ENCODE data around the gene CASR. TPM values are rescaled to one million over a fixed set of nuclear protein-coding genes. Genes with fewer than 3 reads are reported as not detected.

CASR gene
- polyA plus RNA-seq, 1 donor, result not detected

DNA sequence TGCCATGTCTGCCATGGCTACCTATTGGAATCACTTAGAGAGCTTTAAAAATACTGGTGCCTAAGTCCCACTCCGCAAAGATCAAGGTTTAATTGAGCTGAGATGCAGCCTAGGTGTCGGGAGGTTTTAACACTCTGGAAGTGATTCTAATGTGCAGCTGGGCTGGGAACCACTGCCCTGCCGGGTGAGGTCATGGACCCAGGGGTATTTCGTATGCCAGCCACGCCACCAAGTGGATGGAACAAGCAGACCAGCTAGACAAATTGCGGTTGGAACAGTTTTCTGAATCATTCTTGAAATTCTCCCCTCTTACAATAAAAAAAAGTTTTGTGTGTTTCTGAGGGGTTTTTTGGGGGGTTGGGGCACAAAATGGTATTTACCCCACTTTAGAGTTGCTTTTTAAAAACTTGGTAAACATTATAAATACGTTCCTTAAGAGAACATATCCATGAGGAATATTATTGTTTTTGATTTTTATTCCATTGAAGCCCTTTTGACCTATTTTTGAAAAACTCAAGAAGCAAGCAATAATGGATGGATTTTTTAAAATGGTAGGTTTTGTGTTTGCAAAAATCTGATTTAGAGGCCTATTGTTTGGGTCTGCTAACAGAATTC, 75.4 kb downstream of the CASR start:
- peak; percentile 17 for DNase-seq (ENCODE audit: low read depth)

DNA sequence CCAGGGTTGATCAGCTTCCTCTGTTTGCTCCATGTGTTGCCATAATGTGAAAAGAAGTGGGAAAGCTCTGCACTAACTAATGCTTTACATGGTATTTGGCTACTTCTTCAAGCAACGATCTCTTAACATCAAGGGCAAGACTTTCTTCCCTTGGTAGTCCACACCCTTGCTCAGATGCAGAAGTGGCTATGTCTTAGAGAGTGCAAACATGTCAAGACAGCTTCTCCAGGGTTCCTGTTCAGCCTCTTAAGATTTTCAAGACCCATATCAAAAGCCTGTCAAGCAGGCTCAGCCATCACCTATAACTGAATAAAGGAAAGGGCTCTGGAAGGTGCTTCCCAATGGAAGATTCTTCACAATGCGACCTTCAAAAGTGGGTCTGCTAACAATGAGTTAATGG, 76.7 kb downstream of the CASR start:
- DNase-seq (ENCODE audit: low read depth), result no peak

DNA sequence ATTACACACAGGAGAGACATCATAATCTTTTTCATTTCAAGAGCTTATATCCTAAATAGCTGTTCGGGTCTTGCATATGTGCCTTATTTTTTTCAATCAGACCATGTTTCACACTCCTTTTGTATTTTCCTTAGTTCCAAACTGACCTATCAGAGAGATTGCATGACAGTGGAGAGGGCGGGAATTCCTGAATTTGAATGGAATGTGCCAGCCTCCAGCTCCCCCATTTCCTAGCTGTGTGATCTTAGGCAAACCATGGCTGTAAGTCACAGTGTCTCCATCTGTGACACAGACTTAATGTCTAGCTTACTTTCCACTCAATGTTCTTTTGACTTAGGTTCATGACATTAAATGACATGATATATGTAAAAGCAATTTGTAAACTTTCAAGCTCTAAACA, 79.6 kb downstream of the CASR start:
- no peak for DNase-seq (ENCODE audit: low read depth)

DNA sequence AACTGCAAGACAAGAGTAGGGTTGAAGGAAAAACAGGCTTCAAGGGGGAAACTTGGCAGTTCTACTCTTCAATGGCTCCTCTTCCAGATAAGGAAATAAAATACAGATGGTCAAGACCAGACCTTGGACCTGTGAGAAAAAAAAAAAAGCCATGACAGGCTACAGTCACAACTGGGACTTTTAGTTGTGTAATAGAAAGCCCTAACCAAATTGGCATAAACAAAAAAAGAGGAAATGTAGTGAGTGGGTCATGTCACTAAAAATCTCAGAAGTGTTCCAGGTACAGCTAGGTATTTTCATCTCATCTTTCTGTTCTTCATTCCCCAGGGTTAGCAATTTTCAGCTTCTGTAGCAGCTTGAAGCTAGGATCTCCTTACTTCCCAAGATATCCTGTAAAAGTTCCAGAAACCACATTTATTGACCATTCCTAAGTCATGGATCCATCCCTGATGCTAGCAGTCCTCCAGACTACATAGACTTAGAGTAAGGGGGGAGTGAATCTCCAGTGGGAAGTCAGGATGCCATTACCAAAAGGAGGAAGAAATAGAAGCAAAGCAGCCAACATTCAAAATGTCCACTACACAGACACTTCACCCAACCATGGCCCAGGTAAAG, 80.6 kb downstream of the CASR start:
- no peak for DNase-seq (ENCODE audit: low read depth)

DNA sequence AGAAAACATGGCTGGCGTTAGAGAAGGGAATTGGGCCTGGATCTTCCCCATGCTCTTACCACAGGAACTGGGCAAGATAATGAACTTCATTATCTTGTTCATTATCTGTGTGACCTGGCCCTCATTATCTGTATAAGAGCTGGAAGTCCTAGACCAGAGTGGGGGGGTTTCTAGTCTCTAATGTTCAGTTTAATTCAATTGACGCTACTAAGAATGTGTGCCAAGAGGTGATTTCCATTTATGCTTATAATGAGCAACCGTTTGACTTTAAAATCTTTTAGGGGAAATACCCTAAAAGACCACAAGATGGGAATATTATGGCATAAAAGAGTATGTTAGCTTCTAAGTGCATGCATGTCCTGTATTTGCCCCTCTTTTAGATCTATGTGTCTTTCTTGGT, 82.5 kb downstream of the CASR start:
- DNase-seq (ENCODE audit: low read depth), result no peak

DNA sequence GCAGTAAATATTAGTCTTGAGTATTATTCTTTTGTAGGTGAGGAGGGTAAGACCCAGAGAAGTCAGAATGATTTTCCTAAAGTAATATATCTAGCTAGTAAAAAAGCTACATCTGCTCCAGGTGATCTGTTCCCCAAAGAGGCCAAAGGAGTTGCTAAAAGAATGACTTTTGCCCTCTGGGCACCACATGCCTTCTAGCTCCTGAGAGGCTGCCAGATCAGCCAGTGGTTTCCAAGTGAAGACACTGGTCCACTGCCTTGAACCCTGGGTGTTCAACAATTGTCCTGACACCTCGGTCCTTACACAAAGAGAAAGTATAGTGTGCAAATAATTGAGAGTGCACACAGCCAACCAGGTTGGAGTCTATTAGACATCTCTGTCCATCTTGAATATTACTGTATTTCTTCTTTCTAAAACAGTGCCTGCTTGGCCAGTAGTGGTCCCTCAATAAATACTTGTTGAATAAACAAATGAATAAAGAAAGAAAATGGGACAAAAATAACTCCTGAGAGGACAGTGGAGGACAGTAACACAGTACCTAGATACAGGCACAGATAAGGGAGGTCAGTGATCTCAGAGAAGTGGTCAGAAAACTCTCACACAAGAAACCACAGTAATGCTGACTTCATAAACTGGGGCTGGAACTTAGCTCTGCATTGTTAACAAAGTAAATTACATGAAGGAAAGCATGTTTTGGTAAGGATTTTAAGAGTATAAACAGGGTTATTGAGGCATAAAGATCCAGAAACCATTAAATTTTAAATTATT, 85.0 kb downstream of the CASR start:
- no peak for DNase-seq (ENCODE audit: low read depth)

DNA sequence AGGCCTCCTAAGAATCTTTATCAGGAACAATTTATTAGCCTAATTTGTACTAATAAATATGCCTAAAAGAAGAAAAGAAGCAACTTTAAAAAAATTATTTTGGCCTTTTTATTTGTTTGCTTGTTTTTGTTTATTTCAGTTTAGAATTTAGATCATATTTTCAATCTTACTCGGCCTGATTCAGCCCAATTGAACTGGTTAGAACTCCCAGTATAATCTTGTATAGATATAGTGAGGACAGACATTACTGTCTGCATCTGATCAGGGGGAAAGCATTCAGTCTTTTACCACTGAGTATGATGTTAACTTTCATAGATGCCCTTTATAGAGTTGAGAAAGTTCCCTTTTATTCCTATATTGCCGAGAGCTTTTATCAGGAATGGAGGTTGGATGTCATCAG, 85.6 kb downstream of the CASR start:
- DNase-seq (ENCODE audit: low read depth), result no peak

DNA sequence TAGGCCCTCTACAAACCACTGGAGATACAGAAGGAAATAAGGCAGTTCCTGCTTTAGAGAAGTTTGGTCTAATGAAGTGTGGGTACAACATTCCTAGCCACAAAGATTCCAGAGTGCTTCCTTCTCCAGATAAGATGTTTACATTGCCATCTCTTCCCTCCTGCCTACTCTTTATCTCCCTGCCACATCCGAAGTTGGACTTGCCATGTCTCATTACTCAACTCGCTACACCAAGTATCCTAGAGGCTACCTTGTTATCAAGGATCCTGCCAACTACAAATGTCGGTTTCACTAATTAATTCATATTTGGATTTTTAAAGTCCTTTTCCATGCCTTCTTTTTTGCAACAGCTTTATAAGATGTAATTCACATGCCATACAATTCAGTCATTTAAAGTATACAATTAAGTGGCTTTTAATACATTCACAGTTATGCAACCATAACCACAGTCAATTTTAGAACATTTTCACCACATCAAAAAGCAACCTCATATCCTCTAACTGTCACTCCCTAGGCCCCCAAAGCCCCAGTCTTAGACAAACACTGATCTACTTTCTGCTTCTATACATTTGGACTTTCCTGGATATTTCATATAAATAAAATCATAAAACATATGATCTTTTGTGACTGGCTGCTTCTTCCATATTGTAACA, 87.9 kb downstream of the CASR start:
- DNase-seq (ENCODE audit: low read depth), result no peak

DNA sequence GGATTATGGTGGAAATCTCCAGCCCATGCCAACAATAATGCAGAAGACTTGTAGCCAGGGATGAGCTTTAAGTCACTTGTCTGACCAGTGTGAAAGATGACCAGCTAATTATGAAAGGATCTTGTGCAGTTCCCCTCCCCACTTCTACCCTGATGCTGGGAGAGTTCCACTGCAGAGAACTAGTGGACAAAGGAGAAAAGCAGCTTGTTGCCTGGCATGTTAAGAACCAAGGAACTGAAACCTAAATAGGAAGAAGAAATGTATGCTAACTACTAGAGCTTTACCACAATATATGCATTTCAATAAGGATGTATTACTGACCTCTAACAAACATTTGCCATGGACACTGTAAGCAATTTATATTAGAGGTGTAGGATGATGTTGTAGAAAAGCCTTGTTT, 89.4 kb downstream of the CASR start:
- no peak for DNase-seq (ENCODE audit: low read depth)

DNA sequence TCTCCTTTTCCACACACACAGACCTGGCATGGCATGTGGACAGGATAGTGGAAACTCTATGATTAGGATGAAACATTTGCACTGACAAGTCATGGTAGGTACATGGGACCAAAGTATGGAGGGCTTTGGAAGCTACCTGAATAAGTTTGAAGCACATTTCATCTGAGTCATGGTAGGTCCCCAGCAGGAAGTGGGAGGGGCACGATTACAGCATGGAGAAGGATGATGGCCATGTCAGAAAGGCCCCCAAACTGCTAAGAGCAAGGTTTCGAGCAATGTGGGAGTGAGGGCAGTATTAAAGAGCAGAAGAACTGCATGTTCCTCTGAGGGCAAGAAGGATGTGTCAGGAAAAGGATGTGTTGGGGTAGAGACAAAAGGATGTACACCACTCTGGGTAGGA, 90.0 kb downstream of the CASR start:
- DNase-seq (ENCODE audit: low read depth), result no peak

DNA sequence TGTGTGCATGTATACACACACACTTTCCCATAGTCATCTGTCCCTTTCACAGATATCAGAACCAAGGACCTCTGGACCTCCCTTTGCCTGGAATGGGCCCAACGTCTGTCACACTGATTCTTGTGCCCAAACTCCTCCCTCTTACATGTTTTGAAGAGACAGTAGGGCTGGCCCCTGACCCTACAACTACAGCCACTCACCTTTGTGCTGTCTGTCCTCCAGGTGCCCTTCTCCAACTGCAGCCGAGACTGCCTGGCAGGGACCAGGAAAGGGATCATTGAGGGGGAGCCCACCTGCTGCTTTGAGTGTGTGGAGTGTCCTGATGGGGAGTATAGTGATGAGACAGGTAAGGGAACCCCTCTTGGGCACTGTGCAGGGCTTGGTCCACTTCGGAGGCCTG, 98.4 kb downstream of the CASR start:
- DNase-seq (ENCODE audit: low read depth), result no peak

DNA sequence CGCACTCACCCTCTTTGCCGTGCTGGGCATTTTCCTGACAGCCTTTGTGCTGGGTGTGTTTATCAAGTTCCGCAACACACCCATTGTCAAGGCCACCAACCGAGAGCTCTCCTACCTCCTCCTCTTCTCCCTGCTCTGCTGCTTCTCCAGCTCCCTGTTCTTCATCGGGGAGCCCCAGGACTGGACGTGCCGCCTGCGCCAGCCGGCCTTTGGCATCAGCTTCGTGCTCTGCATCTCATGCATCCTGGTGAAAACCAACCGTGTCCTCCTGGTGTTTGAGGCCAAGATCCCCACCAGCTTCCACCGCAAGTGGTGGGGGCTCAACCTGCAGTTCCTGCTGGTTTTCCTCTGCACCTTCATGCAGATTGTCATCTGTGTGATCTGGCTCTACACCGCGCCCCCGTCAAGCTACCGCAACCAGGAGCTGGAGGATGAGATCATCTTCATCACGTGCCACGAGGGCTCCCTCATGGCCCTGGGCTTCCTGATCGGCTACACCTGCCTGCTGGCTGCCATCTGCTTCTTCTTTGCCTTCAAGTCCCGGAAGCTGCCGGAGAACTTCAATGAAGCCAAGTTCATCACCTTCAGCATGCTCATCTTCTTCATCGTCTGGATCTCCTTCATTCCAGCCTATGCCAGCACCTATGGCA, 100.5 kb downstream of the CASR start:
- no peak for DNase-seq (ENCODE audit: low read depth)

DNA sequence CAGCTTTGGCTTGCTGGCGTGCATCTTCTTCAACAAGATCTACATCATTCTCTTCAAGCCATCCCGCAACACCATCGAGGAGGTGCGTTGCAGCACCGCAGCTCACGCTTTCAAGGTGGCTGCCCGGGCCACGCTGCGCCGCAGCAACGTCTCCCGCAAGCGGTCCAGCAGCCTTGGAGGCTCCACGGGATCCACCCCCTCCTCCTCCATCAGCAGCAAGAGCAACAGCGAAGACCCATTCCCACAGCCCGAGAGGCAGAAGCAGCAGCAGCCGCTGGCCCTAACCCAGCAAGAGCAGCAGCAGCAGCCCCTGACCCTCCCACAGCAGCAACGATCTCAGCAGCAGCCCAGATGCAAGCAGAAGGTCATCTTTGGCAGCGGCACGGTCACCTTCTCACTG, 101.0 kb downstream of the CASR start:
- DNase-seq (ENCODE audit: low read depth), result no peak

DNA sequence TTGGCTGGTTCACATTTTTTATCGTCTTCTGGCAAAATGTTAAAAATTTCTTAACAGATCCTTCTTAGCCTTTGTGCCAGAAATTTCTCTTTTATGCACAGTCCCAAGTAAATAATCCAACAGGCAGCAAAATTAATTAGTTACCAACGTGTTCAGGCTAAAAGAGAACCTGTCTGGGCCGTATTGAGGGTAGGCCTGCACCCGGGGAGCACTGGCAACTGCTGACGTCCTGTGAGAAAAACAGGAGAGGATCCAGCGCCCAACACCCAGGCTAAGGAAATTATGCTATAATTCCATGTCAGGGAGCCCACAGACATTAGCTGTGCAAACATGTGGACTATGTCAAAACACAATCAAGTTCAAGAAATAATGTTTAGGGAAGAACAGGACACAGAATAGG, 110.9 kb downstream of the CASR start:
- no peak for DNase-seq (ENCODE audit: low read depth)

DNA sequence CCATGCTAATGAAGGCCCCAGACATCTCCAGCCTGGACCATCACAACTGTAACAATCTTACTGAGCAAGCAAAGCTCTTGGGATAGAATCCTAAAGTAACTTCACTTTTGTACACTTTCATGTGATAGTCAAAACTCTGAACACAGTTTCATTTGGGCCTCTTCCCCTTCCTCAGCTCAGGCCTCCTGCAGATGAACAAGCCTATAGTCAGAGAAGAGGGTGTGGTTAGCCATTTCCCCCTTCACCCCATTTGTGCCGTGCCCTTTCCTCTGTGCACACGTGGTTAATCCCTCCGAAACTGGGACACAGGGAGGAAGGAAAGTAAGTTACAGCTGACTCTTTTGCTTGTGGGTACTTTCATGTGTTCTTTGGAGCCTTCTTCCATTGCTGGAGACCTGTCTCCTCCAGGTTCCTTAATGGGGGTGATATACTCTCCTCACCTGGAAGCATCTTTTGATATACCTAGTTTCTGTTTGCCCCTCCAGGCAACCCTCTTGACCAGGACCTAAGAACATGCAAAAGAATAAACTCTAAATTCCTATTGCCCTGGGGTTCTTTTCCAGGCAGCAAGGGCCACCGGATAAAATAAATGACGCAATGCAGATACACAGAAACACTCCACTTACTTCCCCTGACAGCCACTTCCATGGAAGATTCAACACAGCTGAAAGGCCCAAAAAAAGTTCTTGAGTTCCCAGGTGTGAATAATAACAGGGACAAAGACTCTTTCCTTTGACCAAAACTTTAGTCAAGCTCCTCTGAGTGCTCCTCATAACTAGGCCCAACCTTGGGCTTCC, 112.0 kb downstream of the CASR start:
- DNase-seq (ENCODE audit: low read depth), result peak; percentile 8

DNA sequence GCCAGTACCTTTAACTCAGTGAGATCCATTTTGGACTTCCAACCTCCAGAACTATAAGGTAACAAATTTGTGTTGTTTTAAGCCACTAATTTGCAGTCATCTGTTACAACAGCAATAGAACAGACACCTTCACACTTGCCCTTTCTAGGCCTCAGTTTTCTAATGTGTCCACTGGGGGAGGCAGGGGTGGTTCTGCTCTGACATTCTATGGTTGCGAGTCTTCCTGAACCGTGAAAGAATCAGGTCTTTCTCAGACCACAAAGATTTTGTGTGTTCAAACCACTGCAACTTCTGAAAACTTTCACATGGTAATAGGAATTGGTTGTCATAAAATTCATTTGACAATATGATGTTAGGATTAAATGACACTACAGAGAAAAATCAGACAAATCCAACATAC, 114.8 kb downstream of the CASR start:
- DNase-seq (ENCODE audit: low read depth), result no peak

DNA sequence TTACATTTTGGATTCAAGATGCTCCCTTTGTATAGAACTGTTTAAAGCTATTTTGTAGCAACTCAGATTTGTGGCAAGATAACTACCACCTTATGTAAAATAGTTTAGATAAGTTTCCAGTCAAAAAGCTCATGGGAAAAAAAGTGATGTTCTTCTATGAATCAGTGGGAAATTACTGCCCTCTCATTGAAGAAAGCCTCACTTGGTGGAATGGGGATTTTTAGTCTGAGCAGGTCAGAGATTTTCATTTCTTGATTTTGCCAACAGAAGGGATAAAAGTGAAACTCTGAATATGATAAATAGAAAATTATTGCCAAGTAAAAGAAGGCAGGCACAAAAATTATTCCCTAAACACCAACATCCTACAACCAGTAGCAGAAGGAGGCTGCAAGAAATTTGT, 115.7 kb downstream of the CASR start:
- no peak for DNase-seq (ENCODE audit: low read depth)

DNA sequence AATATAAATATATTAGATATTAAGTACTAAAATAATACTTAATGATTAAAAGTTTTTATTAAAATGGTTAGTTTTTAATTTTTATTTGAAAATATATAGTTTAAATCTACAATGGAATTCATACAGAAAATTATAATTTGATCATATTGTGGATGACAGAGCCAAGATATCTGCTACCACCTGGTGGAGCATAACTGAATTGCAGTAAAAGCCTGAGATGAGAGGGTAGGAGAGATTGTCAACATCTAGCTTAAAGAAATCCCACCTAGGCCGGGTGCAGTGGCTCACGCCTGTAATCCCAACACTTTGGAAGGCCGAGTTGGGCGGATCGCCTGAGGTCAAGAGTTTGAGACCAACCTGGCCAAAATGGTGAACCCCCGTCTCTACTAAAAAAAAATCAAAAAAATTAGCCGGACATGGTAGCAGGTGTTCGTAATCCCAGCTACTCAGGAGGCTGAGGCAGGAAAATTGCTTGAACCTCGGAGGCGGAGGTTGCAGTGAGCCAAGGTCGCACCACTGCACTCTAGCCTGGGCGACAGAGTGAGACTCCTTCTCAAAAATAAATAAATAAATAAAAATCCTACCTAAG, 116.5 kb downstream of the CASR start:
- DNase-seq (ENCODE audit: low read depth), result no peak

DNA sequence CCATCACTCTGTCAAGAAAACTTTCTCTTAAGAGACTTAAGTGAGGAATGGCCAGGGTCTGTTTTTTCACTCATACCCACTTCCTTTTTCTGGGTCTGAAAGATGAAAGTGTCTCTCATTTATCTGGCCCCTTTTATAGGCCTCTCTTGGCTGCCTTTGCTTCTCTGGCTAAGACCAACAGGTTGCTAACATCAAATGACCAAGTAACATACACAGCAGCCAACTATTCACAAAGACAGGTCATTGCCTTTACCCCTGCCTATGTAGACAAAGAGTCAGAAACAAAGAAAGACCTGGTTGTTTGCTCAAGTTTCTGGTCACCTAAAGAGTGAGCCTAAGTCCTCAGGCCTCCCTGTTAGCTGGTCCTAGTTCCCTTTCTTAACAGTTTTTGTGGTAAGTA, 117.6 kb downstream of the CASR start:
- DNase-seq (ENCODE audit: low read depth), result no peak

DNA sequence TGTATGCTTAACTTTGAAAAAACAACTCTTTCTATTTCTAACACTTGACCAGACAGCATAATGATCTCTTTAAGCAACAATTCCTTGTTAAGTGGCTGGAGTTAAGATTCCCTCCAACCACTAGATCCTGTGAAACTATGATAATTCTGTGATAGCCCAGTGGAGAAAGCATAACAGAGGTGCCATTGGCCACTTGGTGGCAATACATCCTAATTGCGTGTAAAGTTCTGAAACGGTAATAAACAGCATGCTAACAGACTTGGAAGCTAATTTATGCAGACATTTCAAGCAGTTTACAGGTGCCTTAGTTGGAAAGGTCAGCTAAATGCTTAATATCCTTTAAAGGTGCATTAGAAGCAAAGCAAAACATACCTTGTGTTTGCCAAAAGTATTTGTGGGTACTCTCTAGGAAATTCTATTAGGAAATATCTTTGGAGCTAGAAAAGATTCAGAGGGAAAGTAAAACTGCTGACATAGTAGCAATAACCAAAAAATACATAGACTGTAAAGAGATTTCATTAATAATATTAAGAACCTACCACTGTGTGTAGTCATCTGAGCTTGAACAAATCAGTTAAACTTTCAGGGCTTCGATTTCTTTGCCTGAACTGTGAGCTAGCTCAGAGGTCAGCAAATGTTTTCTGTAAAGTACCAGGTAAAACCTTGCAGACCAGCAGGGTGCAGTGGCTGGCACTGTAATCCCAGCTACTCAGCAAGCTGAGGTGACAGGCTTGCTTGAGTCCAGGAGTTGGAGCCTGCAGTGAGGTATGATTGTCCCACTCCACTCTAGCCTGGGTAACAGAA, 122.6 kb downstream of the CASR start:
- DNase-seq (ENCODE audit: low read depth), result no peak
